AG04450 (cell line): ENCODE results near the gene CD177. TPM values are rescaled to one million over a fixed set of nuclear protein-coding genes. Genes with fewer than 3 reads are reported as not detected.
"Not testable (repeated sequence)": the region's sequence is repeated elsewhere in the genome, so short reads cannot be mapped to it uniquely, and the experiment has no call there.

Experiments
- CTCF ChIA-PET: fragments of 300-600, 350-600 bp; formaldehyde crosslinking; extraction: SDS; loops from one replicate; lab custom pipeline; 2022; ENCODE audit warnings: antibody characterized with exemption, inconsistent platforms; lab: Charles Lee
- POLR2A ChIA-PET: fragments of 350-600 bp; formaldehyde crosslinking; extraction: SDS; loops from one replicate; lab custom pipeline; 2021; ENCODE audit warnings: antibody characterized with exemption, inconsistent platforms; lab: Yijun Ruan, JAX
- DNase-seq: peaks from one replicate; pipeline ENCODE4 v3.0.0-alpha.2; 2011; ENCODE audit warnings: low read depth, low spot score
- H3K27ac ChIP-seq: one replicate; pipeline ENCODE4 v1.5.1; 2012; ENCODE audit warnings: low read depth, low read length, control low read depth
- H3K27me3 ChIP-seq: one replicate; pipeline ENCODE4 v1.6.0; 2012; ENCODE audit warnings: low read length; ENCODE audit not compliant: control insufficient read depth, insufficient read depth
- H3K4me3 ChIP-seq: 2 replicates; pipeline ENCODE4 v1.5.1; 2011; ENCODE audit warnings: mild to moderate bottlenecking, low read depth, low read length, control low read depth
- H3K9me3 ChIP-seq: 2 replicates; pipeline ENCODE4 v1.5.1; 2012; ENCODE audit warnings: low read length; ENCODE audit not compliant: control insufficient read depth, insufficient read depth
- polyA plus RNA-seq: library from polyadenylated mRNA; depleted of rRNA; stranded (reverse); fragments of >200 nt; gene quantifications from 2 replicates; pipeline ENCODE4 v1.2.3, GENCODE V29; 2011
- TF ChIP-seq, protein P1 (sequence below): IDR thresholded peaks from 2 replicates; pipeline ENCODE4 v1.5.1; 2011; ENCODE audit warnings: low read depth, low read length, control low read depth, inconsistent platforms

Gene CD177
- polyA plus RNA-seq, 1 experiment, result 0.19 TPM

DNA sequence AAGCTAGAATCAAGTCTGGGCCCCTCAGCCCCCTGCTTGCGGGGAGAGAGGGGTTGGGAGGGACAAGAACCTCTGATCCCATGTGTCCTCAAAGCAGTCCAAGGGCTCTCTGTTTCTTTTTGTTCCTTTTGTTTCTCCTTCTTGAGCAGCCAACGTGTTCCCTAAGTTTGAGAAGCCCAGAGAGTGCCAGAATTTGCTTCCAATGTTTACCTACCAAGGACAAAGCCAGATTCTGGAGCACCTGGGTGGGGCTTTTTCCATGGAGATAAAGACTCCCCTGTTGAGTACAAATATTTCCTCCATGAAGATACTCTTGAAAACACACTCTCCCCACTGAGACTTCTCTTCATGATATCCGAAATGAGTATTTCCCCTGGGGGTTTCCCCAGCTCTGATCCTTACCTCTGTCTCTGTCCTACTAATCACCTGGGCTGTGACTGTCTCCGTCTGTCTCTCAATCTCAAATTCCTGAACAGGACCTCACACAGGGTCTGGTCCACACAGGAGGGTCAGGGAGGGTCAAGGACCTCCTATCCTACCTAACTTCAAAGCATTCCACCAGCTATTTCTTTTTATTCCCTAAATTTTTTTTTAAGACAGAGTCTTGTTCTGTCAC lies 27.4 kb downstream of the CD177 start:
- no peak overlapping the region for H3K4me3 ChIP-seq
- H3K27ac ChIP-seq, result no peak overlapping the region
- no peak for DNase-seq
- POLR2A ChIA-PET, result interaction anchor here (0.6 kb wide), 1 partner anchor 26 kb away, joined by 4 read pairs; no protein-coding TSS in a partner anchor
- H3K9me3 ChIP-seq, result no peaks in the 10 kb centered on the region
- CTCF ChIA-PET, result no interaction called here
- H3K27me3 ChIP-seq, result peaks cover 18% of the 10 kb centered on the region
- TF ChIP-seq, protein P1, sequence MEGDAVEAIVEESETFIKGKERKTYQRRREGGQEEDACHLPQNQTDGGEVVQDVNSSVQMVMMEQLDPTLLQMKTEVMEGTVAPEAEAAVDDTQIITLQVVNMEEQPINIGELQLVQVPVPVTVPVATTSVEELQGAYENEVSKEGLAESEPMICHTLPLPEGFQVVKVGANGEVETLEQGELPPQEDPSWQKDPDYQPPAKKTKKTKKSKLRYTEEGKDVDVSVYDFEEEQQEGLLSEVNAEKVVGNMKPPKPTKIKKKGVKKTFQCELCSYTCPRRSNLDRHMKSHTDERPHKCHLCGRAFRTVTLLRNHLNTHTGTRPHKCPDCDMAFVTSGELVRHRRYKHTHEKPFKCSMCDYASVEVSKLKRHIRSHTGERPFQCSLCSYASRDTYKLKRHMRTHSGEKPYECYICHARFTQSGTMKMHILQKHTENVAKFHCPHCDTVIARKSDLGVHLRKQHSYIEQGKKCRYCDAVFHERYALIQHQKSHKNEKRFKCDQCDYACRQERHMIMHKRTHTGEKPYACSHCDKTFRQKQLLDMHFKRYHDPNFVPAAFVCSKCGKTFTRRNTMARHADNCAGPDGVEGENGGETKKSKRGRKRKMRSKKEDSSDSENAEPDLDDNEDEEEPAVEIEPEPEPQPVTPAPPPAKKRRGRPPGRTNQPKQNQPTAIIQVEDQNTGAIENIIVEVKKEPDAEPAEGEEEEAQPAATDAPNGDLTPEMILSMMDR, result no peak

DNA sequence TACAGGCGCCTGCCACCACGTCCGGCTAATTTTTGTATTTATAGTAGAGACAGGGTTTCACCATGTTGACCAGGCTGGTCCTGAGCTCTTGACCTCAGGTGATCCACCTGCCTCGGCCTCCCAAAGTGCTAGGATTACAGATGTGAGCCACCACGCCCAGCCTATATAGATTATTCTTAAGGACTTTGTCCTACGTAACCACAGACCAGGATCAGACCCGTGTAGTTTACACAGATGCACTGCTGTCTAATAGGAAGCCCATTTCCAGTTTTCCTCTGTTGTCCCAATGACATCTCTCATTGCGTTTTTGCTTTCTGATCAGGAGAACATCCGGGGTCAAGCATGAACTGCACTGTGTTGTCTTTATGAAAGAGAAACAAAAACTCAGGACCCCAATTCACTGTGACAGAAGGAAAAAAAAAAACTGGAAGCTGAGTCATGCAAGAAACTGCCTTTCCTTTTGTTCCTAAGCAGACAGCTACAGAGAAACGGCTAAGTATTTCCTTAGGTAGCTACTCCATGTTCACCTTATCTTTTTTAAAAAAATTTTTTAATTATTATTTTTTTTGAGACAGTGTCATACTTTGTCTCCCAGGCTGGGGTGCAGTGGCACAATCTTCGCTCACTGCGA lies 29.2 kb downstream of the CD177 start:
- H3K9me3 ChIP-seq, H3K27ac ChIP-seq, CTCF ChIA-PET, DNase-seq, H3K4me3 ChIP-seq: not testable (repeated sequence)
- H3K27me3 ChIP-seq, result peaks cover 18% of the 10 kb centered on the region
- POLR2A ChIA-PET, result interaction anchor here (0.6 kb wide), 1 partner anchor 34 kb away, joined by 3 read pairs; no protein-coding TSS in a partner anchor

DNA sequence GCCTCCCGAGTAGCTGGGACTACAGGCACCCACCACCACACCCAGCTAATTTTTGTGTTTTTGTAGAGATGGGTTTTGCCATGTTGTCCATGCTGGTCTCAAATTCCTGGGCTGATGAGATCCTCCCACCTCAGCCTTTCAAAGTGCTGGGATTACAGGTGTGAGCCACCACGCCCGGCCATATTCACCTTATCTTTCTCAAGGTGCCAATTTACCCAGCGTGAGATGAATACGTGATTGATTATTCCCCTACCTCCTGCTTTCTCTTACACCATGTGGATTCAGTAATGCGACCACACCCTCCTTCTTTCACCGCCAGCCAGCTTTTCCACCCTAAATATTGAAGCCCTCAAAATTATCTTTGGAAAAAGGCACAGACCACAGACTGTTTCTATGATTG lies 29.8 kb downstream of the CD177 start:
- POLR2A ChIA-PET, H3K27ac ChIP-seq, H3K9me3 ChIP-seq, CTCF ChIA-PET, H3K4me3 ChIP-seq, DNase-seq: not testable (repeated sequence)
- H3K27me3 ChIP-seq, result peaks cover 18% of the 10 kb centered on the region

DNA sequence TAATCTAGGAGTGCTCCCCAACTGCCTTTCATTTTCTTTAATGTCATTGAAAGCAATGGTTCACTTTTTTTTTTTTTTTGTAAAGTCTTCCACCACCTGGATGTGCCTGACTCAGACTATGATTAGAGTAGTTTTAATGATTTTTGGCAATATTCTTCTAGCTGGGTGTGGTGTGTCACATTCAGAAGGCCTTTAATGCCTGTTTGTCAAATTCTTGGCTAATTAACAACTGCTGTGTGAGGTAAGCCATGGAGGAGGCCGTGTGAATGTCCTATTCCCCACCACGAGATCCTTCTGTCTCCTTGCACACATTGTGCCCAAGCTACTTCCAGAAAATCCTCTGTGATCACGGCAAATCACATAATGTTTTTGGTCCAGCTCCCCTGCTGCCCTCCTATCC lies 30.3 kb downstream of the CD177 start:
- DNase-seq, H3K9me3 ChIP-seq, H3K27ac ChIP-seq, H3K4me3 ChIP-seq, POLR2A ChIA-PET, CTCF ChIA-PET: not testable (repeated sequence)
- peaks cover 18% of the 10 kb centered on the region for H3K27me3 ChIP-seq

GRCh38 chr19:43390903-43391551 lies 37.5 kb downstream of the CD177 start:
- H3K4me3 ChIP-seq, CTCF ChIA-PET, H3K9me3 ChIP-seq, H3K27me3 ChIP-seq, POLR2A ChIA-PET, DNase-seq, H3K27ac ChIP-seq: not testable (repeated sequence)

DNA sequence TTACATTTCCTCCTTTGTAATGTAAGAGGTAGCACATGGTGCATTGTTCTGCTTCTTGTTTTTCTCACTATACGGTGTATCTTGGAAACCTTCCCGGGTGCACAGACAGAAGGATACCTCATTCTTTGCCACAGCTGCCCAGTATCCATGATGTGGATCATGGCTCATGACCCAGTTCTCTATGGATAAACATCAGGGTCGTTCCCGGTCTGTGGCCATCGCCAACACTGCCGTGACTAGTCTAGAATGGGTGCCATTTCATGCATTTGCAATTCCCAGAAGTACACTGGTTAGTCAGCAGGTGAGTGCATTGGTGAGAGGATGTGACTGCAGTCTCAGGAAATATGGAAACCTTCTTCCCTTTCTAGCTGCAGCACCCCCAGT lies 38.1 kb downstream of the CD177 start:
- H3K9me3 ChIP-seq, H3K4me3 ChIP-seq, DNase-seq, CTCF ChIA-PET, H3K27ac ChIP-seq, POLR2A ChIA-PET, H3K27me3 ChIP-seq: not testable (repeated sequence)

DNA sequence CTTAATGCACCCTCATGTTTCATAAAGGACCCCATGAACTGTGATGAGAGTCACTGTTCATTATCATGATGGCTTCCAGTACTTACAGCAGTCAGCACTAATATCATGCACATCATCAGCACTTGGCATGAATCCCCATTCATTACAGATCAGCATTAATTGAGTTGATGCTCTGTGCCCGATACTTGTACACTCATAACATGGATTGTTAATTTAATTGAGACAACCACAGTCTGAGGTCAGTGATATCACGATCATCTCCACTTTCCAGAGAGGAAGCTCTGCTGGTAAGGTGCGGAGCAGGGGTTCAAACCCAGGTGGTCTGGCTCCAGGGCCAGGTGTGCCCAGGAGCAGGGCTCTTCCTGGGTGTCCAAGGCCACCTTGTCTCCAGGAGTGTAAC lies 40.0 kb downstream of the CD177 start:
- H3K27me3 ChIP-seq, DNase-seq, H3K4me3 ChIP-seq, H3K9me3 ChIP-seq, H3K27ac ChIP-seq, CTCF ChIA-PET, POLR2A ChIA-PET: not testable (repeated sequence)

DNA sequence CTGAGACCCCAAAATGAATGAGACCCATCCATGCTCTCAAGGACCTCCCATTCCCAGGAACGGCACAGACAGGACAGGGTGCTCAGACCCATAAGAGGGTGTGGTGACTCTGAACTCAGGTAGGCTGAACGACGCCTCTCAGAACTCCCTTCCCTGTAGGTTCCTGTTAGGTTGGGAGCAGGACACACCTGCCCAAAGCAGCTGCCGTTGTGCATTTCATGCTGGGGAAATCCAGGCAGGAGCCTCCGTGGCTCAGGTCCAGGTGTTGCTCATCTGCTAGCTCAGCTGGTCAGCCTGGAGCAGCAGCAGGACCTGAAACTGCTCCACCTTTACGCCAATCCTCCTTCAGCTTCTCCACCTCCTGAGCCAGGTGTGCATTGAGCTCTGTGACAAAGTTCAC lies 42.1 kb downstream of the CD177 start:
- TF ChIP-seq, protein P1, result no peak
- no peak for DNase-seq
- ChIA-PET CTCF (no interaction called here), POLR2A (no interaction called here)
- Histone ChIP-seq H3K27ac (no peak overlapping the region), H3K27me3 (peaks cover 2% of the 10 kb centered on the region), H3K4me3 (no peak overlapping the region), H3K9me3 (no peaks in the 10 kb centered on the region)
